PC-3 (cell line): Measurements from ENCODE around the gene KYAT1. TPM values are rescaled to one million over a fixed set of nuclear protein-coding genes. Genes with fewer than 3 reads are reported as not detected.

Experiments
- ATAC-seq: fragments of 200-7000 bp; cut with Tn5 transposase; 2 replicates; pipeline ENCODE4 v1.9.1; 2020; ENCODE audit warnings: mild to moderate bottlenecking, moderate library complexity
- BruUV-seq: library from RNA; stranded (reverse); fragments of 400-500 nt; replicated peaks from 2 replicates; lab custom pipeline; 2021; lab: Mats Ljungman, UMichigan
- CTCF ChIA-PET: fragments of 300-600 bp; sonication (Branson Sonifier 250); formaldehyde crosslinking; loops from one replicate; lab custom pipeline; 2022; ENCODE audit warnings: antibody characterized with exemption; lab: Charles Lee
- POLR2A ChIA-PET: fragments of 300-600 bp; sonication (Branson Sonifier 250); formaldehyde crosslinking; loops from one replicate; lab custom pipeline; 2022; ENCODE audit warnings: antibody characterized with exemption; ENCODE audit not compliant: unreplicated experiment; lab: Charles Lee
- DNase-seq: peaks from one replicate; pipeline ENCODE4 v3.0.0-alpha.2; 2015
- H2AFZ ChIP-seq: fragments of 300-600 bp; sonication (generic); 2 replicates; pipeline ENCODE4 v1.6.0; 2016; ENCODE audit warnings: antibody characterized with exemption, low read length
- H3F3A ChIP-seq: fragments of 300-600 bp; sonication (generic); one replicate; pipeline ENCODE4 v1.6.0; 2017; ENCODE audit warnings: antibody characterized with exemption, low read length, control low read depth, mild to moderate bottlenecking; ENCODE audit not compliant: unreplicated experiment
- H3K27ac ChIP-seq: fragments of 300-600 bp; sonication (generic); 2 replicates; pipeline ENCODE4 v1.5.1; 2016; ENCODE audit warnings: mild to moderate bottlenecking, low read length
- H3K27me3 ChIP-seq: fragments of 300-600 bp; sonication (generic); 2 replicates; pipeline ENCODE4 v1.6.1; 2016; ENCODE audit warnings: low read length, mixed read lengths
- H3K36me3 ChIP-seq: fragments of 300-600 bp; sonication (generic); 2 replicates; pipeline ENCODE4 v1.6.1; 2016; ENCODE audit warnings: low read depth, mixed run types, low read length, mixed read lengths
- H3K4me1 ChIP-seq: fragments of 300-600 bp; sonication (generic); 2 replicates; pipeline ENCODE4 v1.5.1; 2016; ENCODE audit warnings: low read length; ENCODE audit not compliant: insufficient read depth
- H3K4me2 ChIP-seq: fragments of 300-600 bp; sonication (generic); 2 replicates; pipeline ENCODE4 v1.6.0; 2016; ENCODE audit warnings: low read length
- H3K4me3 ChIP-seq: fragments of 300-600 bp; sonication (generic); 2 replicates; pipeline ENCODE4 v1.5.1; 2016; ENCODE audit warnings: mild to moderate bottlenecking, low read length, mixed read lengths
- H3K79me2 ChIP-seq: fragments of 300-600 bp; sonication (generic); 2 replicates; pipeline ENCODE4 v1.6.1; 2017; ENCODE audit warnings: low read length, mixed read lengths
- H3K9ac ChIP-seq: fragments of 300-600 bp; sonication (generic); 2 replicates; pipeline ENCODE4 v1.6.0; 2016; ENCODE audit warnings: mild to moderate bottlenecking, low read length
- H3K9me2 ChIP-seq: fragments of 300-600 bp; sonication (generic); replicated peaks from 2 replicates; pipeline ENCODE4 v1.6.1; 2016; ENCODE audit warnings: mixed run types, low read length, mixed read lengths
- H3K9me3 ChIP-seq: fragments of 300-600 bp; sonication (generic); 2 replicates; pipeline ENCODE4 v1.6.1; 2016; ENCODE audit warnings: low read length, mixed read lengths
- H4K20me1 ChIP-seq: fragments of 300-600 bp; sonication (generic); 2 replicates; pipeline ENCODE4 v1.6.1; 2016; ENCODE audit warnings: low read length, mixed read lengths
- EZH2 ChIP-seq: fragments of 300-600 bp; sonication (generic); IDR thresholded peaks from one replicate; pipeline ENCODE4 v1.6.1; 2017; ENCODE audit warnings: antibody characterized with exemption, mild to moderate bottlenecking, low read length; ENCODE audit not compliant: unreplicated experiment
- EZH2phosphoT487 ChIP-seq: fragments of 300-600 bp; sonication (generic); IDR thresholded peaks from 2 replicates; pipeline ENCODE4 v1.6.1; 2018; ENCODE audit warnings: mild to moderate bottlenecking, antibody characterized with exemption, low read length, borderline replicate concordance
- intact Hi-C: fragments of 100-400 bp; cut with micrococcal nuclease; formaldehyde crosslinking; loops from 2 replicates; pipeline ENCODE4 v1.9.0; 2023
- total RNA-seq: library from RNA; depleted of rRNA; stranded (reverse); fragments of >200 nt; gene quantifications from 2 replicates; pipeline ENCODE4 v1.2.3, GENCODE V29; 2014
- TF ChIP-seq, protein P1 (sequence below): fragments of 300-600 bp; sonication (generic); conservative IDR thresholded peaks from 2 replicates; pipeline ENCODE4 v1.5.1; 2017; ENCODE audit warnings: antibody characterized with exemption, low read depth, mild to moderate bottlenecking, low read length

The KYAT1 gene
- total RNA-seq, 1 experiment from 2014 or later = 7.4 TPM

- Histone ChIP-seq H3F3A (no peaks in the 10 kb centered on the region), H3K4me1 (no peaks in the 10 kb centered on the region), H3K27me3 (no peaks in the 10 kb centered on the region), H3K27ac (no peak overlapping the region), H4K20me1 (no peaks in the 10 kb centered on the region), H3K4me2 (no peak overlapping the region), H2AFZ (no peak overlapping the region), H3K9ac (no peak overlapping the region), H3K36me3 (no peaks in the 10 kb centered on the region), H3K4me3 (no peak overlapping the region), H3K79me2 (no peaks in the 10 kb centered on the region), H3K9me3 (no peaks in the 10 kb centered on the region), H3K9me2 (no peaks in the 10 kb centered on the region)
- CTCF ChIA-PET = no interaction called here
- POLR2A ChIA-PET = interaction anchor here (0.5 kb wide), 1 partner anchor 342 kb away, joined by 7 read pairs; no protein-coding TSS in a partner anchor
- intact Hi-C loops = no loop called here
- BruUV-seq = no TSS peak
- no peak for ATAC-seq
- DNase-seq = no peak
- no peak for TF ChIP-seq EZH2phosphoT487
- TF ChIP-seq, protein P1, sequence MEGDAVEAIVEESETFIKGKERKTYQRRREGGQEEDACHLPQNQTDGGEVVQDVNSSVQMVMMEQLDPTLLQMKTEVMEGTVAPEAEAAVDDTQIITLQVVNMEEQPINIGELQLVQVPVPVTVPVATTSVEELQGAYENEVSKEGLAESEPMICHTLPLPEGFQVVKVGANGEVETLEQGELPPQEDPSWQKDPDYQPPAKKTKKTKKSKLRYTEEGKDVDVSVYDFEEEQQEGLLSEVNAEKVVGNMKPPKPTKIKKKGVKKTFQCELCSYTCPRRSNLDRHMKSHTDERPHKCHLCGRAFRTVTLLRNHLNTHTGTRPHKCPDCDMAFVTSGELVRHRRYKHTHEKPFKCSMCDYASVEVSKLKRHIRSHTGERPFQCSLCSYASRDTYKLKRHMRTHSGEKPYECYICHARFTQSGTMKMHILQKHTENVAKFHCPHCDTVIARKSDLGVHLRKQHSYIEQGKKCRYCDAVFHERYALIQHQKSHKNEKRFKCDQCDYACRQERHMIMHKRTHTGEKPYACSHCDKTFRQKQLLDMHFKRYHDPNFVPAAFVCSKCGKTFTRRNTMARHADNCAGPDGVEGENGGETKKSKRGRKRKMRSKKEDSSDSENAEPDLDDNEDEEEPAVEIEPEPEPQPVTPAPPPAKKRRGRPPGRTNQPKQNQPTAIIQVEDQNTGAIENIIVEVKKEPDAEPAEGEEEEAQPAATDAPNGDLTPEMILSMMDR = no peak
- TF ChIP-seq EZH2 = no peak
Measured at GRCh38 chr9:128838338-128838737, 43.4 kb downstream of the KYAT1 start.

- DNase-seq (no peak), ATAC-seq (no peak)
- intact Hi-C loops = no loop called here
- no peaks in the 10 kb centered on the region for H3K79me2 ChIP-seq
- no peak overlapping the region for H3K9ac ChIP-seq
- ChIA-PET CTCF (no interaction called here), POLR2A (no interaction called here)
- no peak overlapping the region for H3K4me2 ChIP-seq
- no TSS peak for BruUV-seq
- H3K4me3 ChIP-seq = no peak overlapping the region
- H3K27ac ChIP-seq = no peak overlapping the region
- H3K4me1 ChIP-seq = no peaks in the 10 kb centered on the region
- H3K27me3 ChIP-seq = no peaks in the 10 kb centered on the region
- no peaks in the 10 kb centered on the region for H3K9me2 ChIP-seq
- H3K36me3 ChIP-seq = no peaks in the 10 kb centered on the region
- no peak overlapping the region for H2AFZ ChIP-seq
- TF ChIP-seq EZH2 = no peak
- TF ChIP-seq, protein P1 = no peak
- no peak for TF ChIP-seq EZH2phosphoT487
- H3K9me3 ChIP-seq = no peaks in the 10 kb centered on the region
- no peaks in the 10 kb centered on the region for H3F3A ChIP-seq
- no peaks in the 10 kb centered on the region for H4K20me1 ChIP-seq
Measured at GRCh38 chr9:128836509-128837145, 45.1 kb downstream of the KYAT1 start.

DNA sequence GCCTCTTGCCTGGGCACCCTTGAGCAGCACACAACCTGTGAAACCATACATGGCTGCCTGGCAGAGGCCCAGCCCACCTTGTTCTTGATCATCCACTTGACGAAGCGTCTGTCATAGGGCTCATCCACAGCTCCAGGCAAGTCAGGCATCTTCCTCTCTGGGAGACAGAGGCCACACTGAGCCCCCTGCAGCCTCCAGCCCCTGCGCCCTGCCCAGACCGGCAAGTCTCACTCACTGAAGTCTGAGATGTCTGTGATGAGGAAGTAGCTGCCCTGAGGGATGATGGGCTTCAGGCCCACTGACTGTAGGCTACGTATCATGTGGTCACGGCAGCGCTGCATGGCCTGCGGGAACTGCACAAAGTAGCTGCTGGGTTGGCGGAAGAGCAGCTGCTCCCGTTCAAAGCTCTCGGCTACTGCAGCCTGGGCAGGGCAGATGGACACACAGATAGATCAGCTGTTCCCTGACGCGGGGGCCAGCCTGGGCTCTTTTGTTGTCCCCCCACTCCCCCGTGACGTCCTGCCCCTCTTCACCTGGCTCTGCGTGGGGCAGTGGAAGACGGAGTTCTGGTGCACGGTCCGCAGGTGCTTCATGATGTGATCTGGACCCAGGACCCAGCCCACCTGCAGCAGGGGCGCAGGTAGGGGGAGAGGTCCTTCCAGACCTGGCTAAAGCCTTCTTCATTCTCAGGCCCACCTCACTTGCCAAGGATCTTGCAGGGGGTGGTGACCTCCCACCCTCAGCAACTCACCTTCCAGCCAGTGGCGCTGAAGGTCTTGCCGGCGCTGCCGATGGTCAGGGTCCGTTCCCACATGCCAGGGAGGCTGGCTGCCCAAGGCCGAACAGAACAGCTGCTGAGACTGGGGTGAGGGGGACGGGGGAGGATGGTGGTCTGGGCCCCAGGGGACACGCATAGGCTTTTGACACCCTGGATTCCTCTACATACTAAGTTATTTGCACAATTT lies 46.2 kb downstream of the KYAT1 start:
- Histone ChIP-seq H3K27me3 (no peaks in the 10 kb centered on the region), H3K36me3 (no peaks in the 10 kb centered on the region), H3K9me2 (no peaks in the 10 kb centered on the region), H3K4me1 (no peaks in the 10 kb centered on the region), H2AFZ (no peak overlapping the region), H3K79me2 (no peaks in the 10 kb centered on the region), H4K20me1 (no peaks in the 10 kb centered on the region), H3K9ac (no peak overlapping the region), H3F3A (no peaks in the 10 kb centered on the region), H3K27ac (no peak overlapping the region), H3K4me3 (no peak overlapping the region), H3K9me3 (no peaks in the 10 kb centered on the region), H3K4me2 (no peak overlapping the region)
- TF ChIP-seq EZH2 = no peak
- TF ChIP-seq, protein P1 = no peak
- intact Hi-C loops = no loop called here
- ChIA-PET POLR2A (no interaction called here), CTCF (interaction anchor here (0.6 kb wide), 1 partner anchor 9 kb away, joined by 3 read pairs; no protein-coding TSS in a partner anchor)
- no peak for ATAC-seq
- BruUV-seq = no TSS peak
- DNase-seq = no peak
